K562 (cell line): ENCODE results near the gene HNRNPD.

Experiments used
- EP300 ChIP-seq: IDR thresholded peaks from 2 replicates; pipeline ENCODE4 v1.6.1; 2012; ENCODE audit warnings: low read length, improper control_type of control experiment
- HDAC2 ChIP-seq: fragments of 450-650 bp; IDR thresholded peaks from 2 replicates; pipeline ENCODE4 v1.6.1; 2016; ENCODE audit warnings: mild to moderate bottlenecking
- HMG20B ChIP-seq: fragments of 250-450 bp; sonication (Bioruptor Pico); IDR thresholded peaks from 2 replicates; pipeline ENCODE4 v1.5.0; 2021; ENCODE audit warnings: mild to moderate bottlenecking
- NONO ChIP-seq, 2 experiments: fragments of 200-400 bp in 1 of 2; fragments of 450-650 bp in 1 of 2; formaldehyde crosslinking in 1 of 2; IDR thresholded peaks; 2 replicates each; pipeline ENCODE4 v1.6.1; 2017; ENCODE audit warnings: low read depth in 2 of 2, mild to moderate bottlenecking in 2 of 2, moderate library complexity in 2 of 2, low read length in 1 of 2
- POLR2A ChIP-seq: fragments of 450-650 bp; conservative IDR thresholded peaks from 2 replicates; pipeline ENCODE4 v1.6.1; 2016
- RCOR1 ChIP-seq, 2 experiments: IDR thresholded peaks; 2 replicates each; pipeline ENCODE4 v1.6.1; 2012; ENCODE audit warnings: low read depth in 2 of 2, low read length in 2 of 2, borderline replicate concordance in 1 of 2, improper control_type of control experiment in 1 of 2
- SETDB1 ChIP-seq: IDR thresholded peaks from one replicate; pipeline ENCODE4 v1.6.1; 2012; ENCODE audit warnings: low read length, control low read depth, inconsistent platforms
- SP1 ChIP-seq: sonication (generic); formaldehyde crosslinking; IDR thresholded peaks from 2 replicates; pipeline ENCODE4 v1.8.1; 2022; ENCODE audit warnings: mild to moderate bottlenecking, missing genetic modification reagents
- TRIM28 ChIP-seq: fragments of 450-650 bp; IDR thresholded peaks from 2 replicates; pipeline ENCODE4 v1.6.1; 2017
- U2AF1 ChIP-seq: fragments of 200-400 bp; formaldehyde crosslinking; optimal IDR thresholded peaks from 2 replicates; pipeline ENCODE3; 2017; ENCODE audit warnings: mild to moderate bottlenecking, low read depth, low read length, moderate library complexity
- ZFP1 ChIP-seq: fragments of 450-650 bp; formaldehyde crosslinking; IDR thresholded peaks from 2 replicates; pipeline ENCODE4 v1.4.0; 2020; ENCODE audit warnings: mild to moderate bottlenecking, mixed read lengths
- TF ChIP-seq, protein P1 (sequence below): fragments of 250-450 bp; sonication (Bioruptor Pico); IDR thresholded peaks from 2 replicates; pipeline ENCODE4 v1.8.0; 2022; ENCODE audit warnings: moderate library complexity, mild to moderate bottlenecking, inconsistent platforms

DNA sequence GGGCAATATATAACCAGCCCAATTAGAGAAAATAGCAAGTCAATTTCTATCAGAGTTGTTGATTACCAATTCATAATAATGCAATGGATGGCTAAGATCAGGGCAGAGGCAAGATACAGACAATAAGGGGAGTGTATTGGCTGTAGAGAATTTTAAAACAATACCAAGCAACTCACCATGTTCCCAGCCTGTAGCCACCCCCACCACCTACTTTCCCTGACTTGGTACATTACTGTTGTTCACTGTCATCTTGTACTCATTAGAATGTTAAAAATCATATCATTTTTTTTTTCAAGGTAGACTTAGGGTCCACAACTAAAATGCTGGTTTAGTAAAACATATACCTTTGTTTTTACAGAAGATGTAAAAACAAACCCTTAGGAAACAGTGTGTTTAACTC lies 27.7 kb downstream of the HNRNPD start:
- TF ChIP-seq HMG20B (CRISPR knock-in tag) (no peak), NONO (IDR thresholded peaks at IDR 0.05; ENCODE audit: low read depth in 2 of 2, low read length in 1 of 2) (no peak), EP300 (no peak), ZFP1 (CRISPR knock-in tag) (no peak), POLR2A (no peak), SP1 (CRISPR knock-in tag) (no peak), U2AF1 (no peak), HDAC2 (no peak), RCOR1 (IDR thresholded peaks at IDR 0.05; ENCODE audit: borderline replicate concordance in 1 of 2, low read depth in 2 of 2, low read length in 2 of 2) (no peak), TRIM28 (no peak), SETDB1 (no peak)
- TF ChIP-seq, protein P1, sequence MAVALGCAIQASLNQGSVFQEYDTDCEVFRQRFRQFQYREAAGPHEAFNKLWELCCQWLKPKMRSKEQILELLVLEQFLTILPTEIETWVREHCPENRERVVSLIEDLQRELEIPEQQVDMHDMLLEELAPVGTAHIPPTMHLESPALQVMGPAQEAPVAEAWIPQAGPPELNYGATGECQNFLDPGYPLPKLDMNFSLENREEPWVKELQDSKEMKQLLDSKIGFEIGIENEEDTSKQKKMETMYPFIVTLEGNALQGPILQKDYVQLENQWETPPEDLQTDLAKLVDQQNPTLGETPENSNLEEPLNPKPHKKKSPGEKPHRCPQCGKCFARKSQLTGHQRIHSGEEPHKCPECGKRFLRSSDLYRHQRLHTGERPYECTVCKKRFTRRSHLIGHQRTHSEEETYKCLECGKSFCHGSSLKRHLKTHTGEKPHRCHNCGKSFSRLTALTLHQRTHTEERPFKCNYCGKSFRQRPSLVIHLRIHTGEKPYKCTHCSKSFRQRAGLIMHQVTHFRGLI (CRISPR knock-in tag), result no peak
